Effector CD8-positive, alpha-beta T cell (primary cell): ENCODE measurements around the gene PTPRU.

Source experiments
- DNase-seq: peaks from one replicate; lab custom pipeline; 2025; lab: John Stamatoyannopoulos, UW

Gene PTPRU

GRCh38 chr1:29364101-29364678 lies 127.9 kb downstream of the PTPRU start:
- DNase-seq: no peak

- no peak for DNase-seq
Measured at GRCh38 chr1:29365906-29366670, 129.8 kb downstream of the PTPRU start.

DNA sequence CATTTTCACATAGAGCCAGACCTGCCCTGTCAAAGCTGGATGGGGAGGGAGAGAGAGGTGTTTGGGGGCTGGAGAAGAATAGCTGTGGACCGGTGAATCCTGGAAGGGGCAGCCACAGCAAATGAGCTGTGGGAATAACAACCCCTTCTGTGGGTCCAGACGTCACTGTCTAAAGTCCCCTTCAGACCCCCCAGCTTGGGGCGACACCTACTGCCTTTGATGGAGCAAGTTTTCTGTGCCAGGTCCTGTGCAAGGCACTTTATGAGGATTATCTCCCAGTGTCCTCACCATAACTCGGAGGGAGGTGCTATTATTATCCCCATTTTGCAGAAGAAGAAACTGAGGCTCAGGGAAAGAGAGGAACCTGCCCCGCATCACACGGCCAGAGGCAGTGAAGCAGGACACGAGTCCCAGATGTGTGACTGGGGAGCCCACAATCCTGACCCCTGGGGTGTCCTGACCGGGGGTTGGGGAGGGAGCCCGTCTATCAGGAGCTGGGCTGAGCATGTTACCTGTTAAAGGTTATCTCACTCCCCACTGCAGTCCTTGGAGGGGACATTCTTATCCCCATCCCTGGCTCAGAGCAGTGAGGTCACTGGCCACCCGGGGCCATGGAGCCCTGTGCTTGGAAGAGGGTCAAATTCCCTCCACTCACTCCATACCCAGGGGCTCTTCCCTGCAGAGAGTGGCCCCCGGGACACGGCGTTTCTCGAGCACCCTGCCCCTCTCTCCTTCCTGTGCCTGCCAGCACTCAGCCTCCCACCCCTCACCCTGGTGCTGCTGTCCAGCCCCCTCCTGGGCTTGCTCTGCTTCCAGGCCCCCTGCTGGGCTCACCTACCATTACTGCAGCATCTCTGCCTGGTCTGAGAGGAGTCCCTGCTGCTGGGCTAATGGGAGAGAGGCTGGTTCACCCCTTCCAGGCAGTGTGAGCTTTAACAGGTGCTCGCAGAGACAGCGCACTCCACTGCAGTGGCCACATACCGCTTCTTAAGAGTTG lies 132.9 kb downstream of the PTPRU start:
- DNase-seq: no peak

DNA sequence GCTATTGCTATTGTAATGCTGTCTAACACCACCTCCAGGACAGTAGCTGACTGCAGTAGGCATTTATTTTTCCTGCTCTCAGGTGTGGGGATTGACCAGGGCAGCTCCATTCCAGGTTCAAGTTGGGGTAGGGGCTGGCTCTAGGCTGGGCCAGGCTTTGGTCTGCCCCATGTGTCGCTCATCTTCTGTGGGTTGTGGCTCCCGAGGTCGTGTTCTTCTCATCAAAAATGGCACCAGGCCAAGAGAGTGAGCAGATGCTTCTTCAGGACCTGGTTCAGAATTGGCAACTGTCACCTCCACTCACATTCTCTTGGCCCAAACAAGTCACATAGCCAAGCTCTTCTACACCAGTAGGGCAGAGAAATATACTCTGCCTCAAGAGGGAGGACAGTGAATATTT lies 133.7 kb downstream of the PTPRU start:
- DNase-seq: no peak

DNA sequence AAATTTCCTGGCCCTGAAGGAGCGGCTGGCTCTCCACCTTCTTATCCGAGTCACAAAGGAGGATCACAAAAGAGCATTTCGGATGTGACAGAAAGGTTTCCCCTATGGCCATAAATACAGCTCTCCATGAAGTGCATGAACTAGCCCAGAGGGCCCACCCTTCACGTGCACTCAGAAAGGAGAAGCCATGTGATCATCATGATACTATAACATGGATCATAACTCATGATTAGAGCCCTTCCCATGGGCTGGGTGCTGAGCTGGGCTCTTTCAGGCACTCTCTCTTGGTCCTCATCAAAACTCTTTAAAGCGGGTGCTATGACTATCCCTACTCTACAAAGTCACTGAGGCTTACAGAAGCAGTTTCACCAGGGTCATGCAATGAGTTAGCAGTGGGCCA lies 135.0 kb downstream of the PTPRU start:
- no peak for DNase-seq

DNA sequence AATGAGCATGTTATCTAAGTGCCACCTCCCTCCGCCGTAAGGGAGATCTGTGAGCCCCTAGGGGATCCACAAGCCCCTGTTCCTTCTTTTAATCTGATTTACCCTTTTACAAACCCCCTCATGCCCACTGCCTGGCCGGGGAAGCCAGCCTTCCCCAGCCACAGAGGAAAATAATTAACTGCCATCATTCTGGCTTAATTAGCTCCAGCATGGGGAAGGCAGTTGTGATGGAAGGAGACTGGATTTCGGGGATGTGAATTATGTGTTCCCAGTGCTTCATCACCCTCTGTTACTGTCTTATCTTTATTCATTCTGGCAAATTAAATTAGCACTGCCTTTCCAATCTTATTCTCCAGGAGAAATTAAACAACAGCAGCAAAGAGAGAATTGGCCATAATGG lies 135.8 kb downstream of the PTPRU start:
- DNase-seq: no peak
